ENCODE results near the gene ARID2. TPM values are rescaled to one million over a fixed set of nuclear protein-coding genes. Genes with fewer than 3 reads are reported as not detected.
A peak's percentile ranks its signal among the peaks of the same experiment; 100 is the strongest.

Gene ARID2
- total and polyA plus RNA-seq, 7 experiments from 2014 or later, result 11.7 to 61.0 (median 48.3) TPM

- peaks cover 6 to 31% (median 20%) of the 10 kb centered on the region in 7 donors for H3K4me1 Mint-ChIP-seq
- CTCF ChIA-PET, result no interaction called here
These were observed 215.3 kb downstream of the ARID2 start for GRCh38 chr12:45944771-45945170.

GRCh38 chr12:45946435-45946834 lies 216.9 kb downstream of the ARID2 start:
- Mint-ChIP-seq H3K36me3 (peaks cover 18 to 73% (median 39%) of the 10 kb centered on the region in 5 donors), H3K27ac (peak overlapping the region in 4 of 9 donors; percentile 6 to 44 (median 26)), H3K4me1 (peaks cover 7 to 30% (median 16%) of the 10 kb centered on the region in 7 donors), H3K27me3 (no peaks in the 10 kb centered on the region), H3K9me3 (peaks cover 0 to 7% (median 0%) of the 10 kb centered on the region in 11 donors), H3K4me3 (no peak overlapping the region)
- Histone ChIP-seq H3K36me3 (ENCODE audit: control insufficient read depth in 2 of 3, insufficient read depth in 3 of 3, low read length in 3 of 3) (peaks cover 0 to 59% (median 27%) of the 10 kb centered on the region in 3 experiments), H3K4me1 (ENCODE audit: control insufficient read depth in 2 of 2, insufficient read depth in 2 of 2, low read length in 2 of 2) (no peaks in the 10 kb centered on the region), H3K4me3 (ENCODE audit: low read length) (no peak overlapping the region), H3K27ac (ENCODE audit: low read depth, low read length) (no peak overlapping the region), H3K27me3 (ENCODE audit: control insufficient read depth in 2 of 2, insufficient read depth in 2 of 2, low read length in 2 of 2) (no peaks in the 10 kb centered on the region), H3K9me3 (ENCODE audit: control insufficient read depth in 2 of 3, low read length in 3 of 3) (no peaks in the 10 kb centered on the region)
- DNase-seq (no peak), ATAC-seq (no peak)
- CTCF ChIA-PET, result interaction anchor here (0.7 kb wide), 1 partner anchor 39 kb away, joined by 6 read pairs; no protein-coding TSS in a partner anchor
- intact Hi-C loops (cut with micrococcal nuclease), result no loop called here
- POLR2A ChIA-PET, result no interaction called here

More at GRCh38 chr12:45944771-45945170, 215.3 kb downstream of the ARID2 start:
- no peak for DNase-seq
- Histone ChIP-seq H3K27ac (ENCODE audit: low read depth, low read length) (no peak overlapping the region), H3K27me3 (ENCODE audit: control insufficient read depth in 2 of 2, insufficient read depth in 2 of 2, low read length in 2 of 2) (no peaks in the 10 kb centered on the region), H3K36me3 (ENCODE audit: control insufficient read depth in 2 of 3, insufficient read depth in 3 of 3, low read length in 3 of 3) (peaks cover 0 to 66% (median 27%) of the 10 kb centered on the region in 3 experiments), H3K9me3 (ENCODE audit: control insufficient read depth in 2 of 3, low read length in 3 of 3) (no peaks in the 10 kb centered on the region), H3K4me1 (ENCODE audit: control insufficient read depth in 2 of 2, insufficient read depth in 2 of 2, low read length in 2 of 2) (no peaks in the 10 kb centered on the region), H3K4me3 (ENCODE audit: low read length) (no peak overlapping the region)
- H3K27me3 Mint-ChIP-seq, result no peaks in the 10 kb centered on the region
- no peak overlapping the region for H3K4me3 Mint-ChIP-seq
- POLR2A ChIA-PET, result no interaction called here
- ATAC-seq, result no peak
- peaks cover 21 to 81% (median 42%) of the 10 kb centered on the region in 5 donors for H3K36me3 Mint-ChIP-seq
- intact Hi-C loops (cut with micrococcal nuclease), result loop anchor here in 1 of 2 donors (1.0 kb wide), 1 partner anchor 19 kb away; no protein-coding TSS in a partner anchor
- peaks cover 0 to 7% (median 0%) of the 10 kb centered on the region in 11 donors for H3K9me3 Mint-ChIP-seq
- peak overlapping the region in 5 of 9 donors; percentile 13 to 44 (median 23) for H3K27ac Mint-ChIP-seq

GRCh38 chr12:45948546-45948945 lies 219.0 kb downstream of the ARID2 start:
- Mint-ChIP-seq H3K36me3 (peaks cover 6 to 53% (median 26%) of the 10 kb centered on the region in 5 donors), H3K4me3 (no peak overlapping the region), H3K9me3 (no peaks in the 10 kb centered on the region), H3K27ac (peak overlapping the region in 3 of 9 donors; percentile 21 to 69 (median 38)), H3K4me1 (peaks cover 4 to 20% (median 11%) of the 10 kb centered on the region in 7 donors), H3K27me3 (no peaks in the 10 kb centered on the region)
- Histone ChIP-seq H3K36me3 (ENCODE audit: control insufficient read depth in 2 of 3, insufficient read depth in 3 of 3, low read length in 3 of 3) (peaks cover 0 to 41% (median 27%) of the 10 kb centered on the region in 3 experiments), H3K27me3 (ENCODE audit: control insufficient read depth in 2 of 2, insufficient read depth in 2 of 2, low read length in 2 of 2) (no peaks in the 10 kb centered on the region), H3K4me1 (ENCODE audit: control insufficient read depth in 2 of 2, insufficient read depth in 2 of 2, low read length in 2 of 2) (no peaks in the 10 kb centered on the region), H3K4me3 (ENCODE audit: low read length) (no peak overlapping the region), H3K27ac (ENCODE audit: low read depth, low read length) (no peak overlapping the region), H3K9me3 (ENCODE audit: control insufficient read depth in 2 of 3, low read length in 3 of 3) (no peaks in the 10 kb centered on the region)
- CTCF ChIA-PET, result no interaction called here
- no peak for ATAC-seq
- POLR2A ChIA-PET, result interaction anchor here (2.1 kb wide), 1 partner anchor 42 kb away, joined by 5 read pairs; the partner anchor contains the start of gene SCAF11
- no peak for DNase-seq
- intact Hi-C loops (cut with micrococcal nuclease), result no loop called here

Data from naive thymus-derived CD4-positive, alpha-beta T cell (primary cell).